HG03060 (cell line): ENCODE results near the gene TACC2.
"Not testable (repeated sequence)": the region's sequence is repeated elsewhere in the genome, so short reads cannot be mapped to it uniquely, and the experiment has no call there.

ENCODE experiments used
- ATAC-seq: cut with Tn5 transposase; IDR thresholded peaks from one replicate; pipeline ENCODE4 v1.9.1; 2021; ENCODE audit warnings: low read depth, moderate number of reproducible peaks; ENCODE audit not compliant: unreplicated experiment

The TACC2 gene

GRCh38 chr10:121981346-121981745 lies 7.6 kb upstream of the TACC2 start:
- ATAC-seq = no peak

- ATAC-seq = no peak
Observed at GRCh38 chr10:121983852-121984251, 5.1 kb upstream of the TACC2 start.

GRCh38 chr10:121984463-121984862 lies 4.5 kb upstream of the TACC2 start:
- no peak for ATAC-seq

GRCh38 chr10:121990015-121990677 lies 1.2 kb downstream of the TACC2 start:
- ATAC-seq = no peak

GRCh38 chr10:121991727-121992126 lies 2.8 kb downstream of the TACC2 start:
- ATAC-seq = not testable (repeated sequence)

GRCh38 chr10:121994429-121994941 lies 5.5 kb downstream of the TACC2 start:
- ATAC-seq = no peak

GRCh38 chr10:121998462-121998861 lies 9.5 kb downstream of the TACC2 start:
- no peak for ATAC-seq

GRCh38 chr10:121999301-121999700 lies 10.3 kb downstream of the TACC2 start:
- ATAC-seq = no peak

GRCh38 chr10:122001698-122002097 lies 12.7 kb downstream of the TACC2 start:
- no peak for ATAC-seq

GRCh38 chr10:122007415-122007814 lies 18.5 kb downstream of the TACC2 start:
- ATAC-seq = no peak

- no peak for ATAC-seq
Observed at GRCh38 chr10:122010405-122011050, 21.6 kb downstream of the TACC2 start.

- no peak for ATAC-seq
Observed at GRCh38 chr10:122012731-122013130, 23.8 kb downstream of the TACC2 start.

GRCh38 chr10:122013311-122013780 lies 24.4 kb downstream of the TACC2 start:
- no peak for ATAC-seq

- no peak for ATAC-seq
Observed at GRCh38 chr10:122014652-122015248, 25.8 kb downstream of the TACC2 start.

GRCh38 chr10:122017926-122018325 lies 29.0 kb downstream of the TACC2 start:
- ATAC-seq = not testable (repeated sequence)

- no peak for ATAC-seq
Observed at GRCh38 chr10:122018491-122018890, 29.5 kb downstream of the TACC2 start.

- no peak for ATAC-seq
Observed at GRCh38 chr10:122018951-122019413, 30.0 kb downstream of the TACC2 start.

GRCh38 chr10:122019414-122019975 lies 30.5 kb downstream of the TACC2 start:
- ATAC-seq = no peak

GRCh38 chr10:122020226-122020625 lies 31.3 kb downstream of the TACC2 start:
- ATAC-seq = no peak

- no peak for ATAC-seq
Observed at GRCh38 chr10:122021379-122021778, 32.4 kb downstream of the TACC2 start.

- no peak for ATAC-seq
Observed at GRCh38 chr10:122021828-122022227, 32.9 kb downstream of the TACC2 start.
